ENCODE results near the gene INSYN1.
"Not testable (repeated sequence)": the region's sequence is repeated elsewhere in the genome, so short reads cannot be mapped to it uniquely, and the experiment has no call there.

Gene INSYN1

DNA sequence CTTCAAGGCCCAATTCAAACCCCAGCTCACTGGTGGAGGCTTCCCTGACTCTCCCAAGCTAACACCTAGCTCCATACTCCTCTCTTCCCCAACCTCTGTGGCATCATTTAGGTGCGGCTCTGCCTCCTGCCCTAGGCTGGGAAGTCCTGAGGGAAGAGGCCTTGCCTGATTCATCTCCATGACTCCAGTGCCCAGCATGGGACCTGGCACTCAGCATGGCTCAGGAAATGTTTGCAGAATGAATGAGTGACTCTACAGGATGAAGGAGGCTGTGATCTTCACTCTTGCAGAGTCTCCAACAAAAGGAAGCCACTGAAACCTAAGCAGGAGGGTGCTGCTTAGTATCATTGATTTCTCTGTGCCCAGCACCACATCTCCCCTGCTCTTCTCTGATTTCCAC lies 34.5 kb upstream of the INSYN1 start:
- Histone ChIP-seq H3K9me3 (ENCODE audit: insufficient read depth, low read length) (no peaks in the 10 kb centered on the region), H3K36me3 (ENCODE audit: low read length) (no peaks in the 10 kb centered on the region), H3K9ac (ENCODE audit: low read length) (no peak overlapping the region), H3K4me3 (ENCODE audit: insufficient read depth, low read length, poor library complexity, severe bottlenecking) (no peak overlapping the region), H4K20me1 (ENCODE audit: low read depth, low read length) (no peaks in the 10 kb centered on the region), H3K27me3 (ENCODE audit: low read length) (no peaks in the 10 kb centered on the region), H2AFZ (ENCODE audit: low read depth, low read length, severe bottlenecking) (no peak overlapping the region), H3K79me2 (ENCODE audit: insufficient read depth, low read length) (no peaks in the 10 kb centered on the region), H3F3A (ENCODE audit: insufficient read depth) (no peaks in the 10 kb centered on the region), H3K9me2 (replicated peaks; ENCODE audit: insufficient read depth, low read length) (no peaks in the 10 kb centered on the region), H3K27ac (ENCODE audit: low read depth, low read length) (no peak overlapping the region), H3K4me2 (ENCODE audit: low read depth, low read length, poor library complexity, severe bottlenecking) (no peak overlapping the region)
- TF ChIP-seq, protein P1, sequence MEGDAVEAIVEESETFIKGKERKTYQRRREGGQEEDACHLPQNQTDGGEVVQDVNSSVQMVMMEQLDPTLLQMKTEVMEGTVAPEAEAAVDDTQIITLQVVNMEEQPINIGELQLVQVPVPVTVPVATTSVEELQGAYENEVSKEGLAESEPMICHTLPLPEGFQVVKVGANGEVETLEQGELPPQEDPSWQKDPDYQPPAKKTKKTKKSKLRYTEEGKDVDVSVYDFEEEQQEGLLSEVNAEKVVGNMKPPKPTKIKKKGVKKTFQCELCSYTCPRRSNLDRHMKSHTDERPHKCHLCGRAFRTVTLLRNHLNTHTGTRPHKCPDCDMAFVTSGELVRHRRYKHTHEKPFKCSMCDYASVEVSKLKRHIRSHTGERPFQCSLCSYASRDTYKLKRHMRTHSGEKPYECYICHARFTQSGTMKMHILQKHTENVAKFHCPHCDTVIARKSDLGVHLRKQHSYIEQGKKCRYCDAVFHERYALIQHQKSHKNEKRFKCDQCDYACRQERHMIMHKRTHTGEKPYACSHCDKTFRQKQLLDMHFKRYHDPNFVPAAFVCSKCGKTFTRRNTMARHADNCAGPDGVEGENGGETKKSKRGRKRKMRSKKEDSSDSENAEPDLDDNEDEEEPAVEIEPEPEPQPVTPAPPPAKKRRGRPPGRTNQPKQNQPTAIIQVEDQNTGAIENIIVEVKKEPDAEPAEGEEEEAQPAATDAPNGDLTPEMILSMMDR (IDR thresholded peaks at IDR 0.05; ENCODE audit: insufficient read depth, low read length, poor library complexity, severe bottlenecking) = no peak
- no peak for TF ChIP-seq EZH2phosphoT487 (conservative IDR thresholded peaks at IDR 0.05; ENCODE audit: low read length)

DNA sequence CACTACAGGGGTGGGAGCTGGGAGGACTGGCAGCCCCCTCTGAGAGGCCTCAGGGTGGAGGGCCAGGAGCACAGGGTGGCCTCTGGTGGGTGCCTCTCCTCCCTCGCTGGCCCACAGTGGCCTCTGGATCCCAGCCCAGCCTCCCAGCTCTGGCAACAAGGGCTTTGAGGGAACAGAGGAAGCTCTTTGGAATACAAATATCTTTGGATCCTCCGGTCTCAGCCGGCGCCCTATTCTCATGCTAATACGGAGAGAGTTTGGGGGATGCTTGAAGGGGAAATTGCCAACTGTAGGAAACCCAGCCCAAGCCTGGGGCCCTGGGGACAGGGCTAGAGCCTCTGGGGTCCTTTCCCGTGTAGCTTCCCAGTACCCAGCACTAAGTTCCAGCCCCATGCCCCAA lies 33.4 kb upstream of the INSYN1 start:
- Histone ChIP-seq H3K27ac (ENCODE audit: low read depth, low read length) (no peak overlapping the region), H3K79me2 (ENCODE audit: insufficient read depth, low read length) (no peaks in the 10 kb centered on the region), H3K27me3 (ENCODE audit: low read length) (no peaks in the 10 kb centered on the region), H2AFZ (ENCODE audit: low read depth, low read length, severe bottlenecking) (no peak overlapping the region), H3K4me2 (ENCODE audit: low read depth, low read length, poor library complexity, severe bottlenecking) (no peak overlapping the region), H3K9ac (ENCODE audit: low read length) (no peak overlapping the region), H3K36me3 (ENCODE audit: low read length) (no peaks in the 10 kb centered on the region), H3F3A (ENCODE audit: insufficient read depth) (no peaks in the 10 kb centered on the region), H3K9me3 (ENCODE audit: insufficient read depth, low read length) (no peaks in the 10 kb centered on the region), H3K4me3 (ENCODE audit: insufficient read depth, low read length, poor library complexity, severe bottlenecking) (no peak overlapping the region), H3K9me2 (replicated peaks; ENCODE audit: insufficient read depth, low read length) (no peaks in the 10 kb centered on the region), H4K20me1 (ENCODE audit: low read depth, low read length) (no peaks in the 10 kb centered on the region)
- no peak for TF ChIP-seq EZH2phosphoT487 (conservative IDR thresholded peaks at IDR 0.05; ENCODE audit: low read length)
- TF ChIP-seq, protein P1 (IDR thresholded peaks at IDR 0.05; ENCODE audit: insufficient read depth, low read length, poor library complexity, severe bottlenecking) = no peak

DNA sequence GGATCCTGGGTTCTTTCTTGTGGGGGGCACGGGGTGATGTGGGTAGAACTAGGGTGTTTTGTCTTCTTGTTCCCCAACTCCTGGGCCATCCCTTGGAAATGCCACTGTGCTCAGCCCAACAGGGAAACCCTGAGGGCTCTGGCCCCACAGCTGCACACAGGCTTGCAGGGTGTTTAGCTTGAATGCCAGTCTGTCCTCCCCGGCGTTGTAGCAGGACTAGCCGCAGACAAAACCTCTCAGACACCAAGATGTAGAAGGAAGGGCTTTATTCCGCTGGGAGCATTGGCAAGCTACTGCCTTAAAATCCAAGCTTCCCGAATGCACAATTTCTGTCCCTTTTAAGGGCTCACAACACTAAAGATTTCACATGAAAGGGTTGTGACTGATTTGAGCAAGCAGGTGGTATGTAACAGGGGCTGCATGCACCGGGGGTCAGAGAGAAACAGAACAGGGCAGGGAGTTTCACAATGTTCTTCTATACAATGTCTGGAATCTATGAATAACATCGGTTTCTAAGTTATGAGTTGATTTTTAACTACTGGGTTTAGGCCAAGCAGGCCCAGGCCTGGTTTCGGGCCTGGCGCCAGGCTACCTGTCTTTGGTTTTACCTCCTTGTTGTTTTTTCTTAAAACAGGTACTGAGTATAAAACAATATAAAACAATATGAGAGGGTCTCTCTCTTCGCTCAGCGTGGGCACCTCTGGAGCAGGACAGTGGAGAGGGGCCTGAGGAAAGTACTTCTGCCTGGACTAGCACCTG lies 32.3 kb upstream of the INSYN1 start:
- H3K79me2 ChIP-seq (ENCODE audit: insufficient read depth, low read length); H3K4me3 ChIP-seq (ENCODE audit: insufficient read depth, low read length, poor library complexity, severe bottlenecking); H3K36me3 ChIP-seq (ENCODE audit: low read length); H3K27me3 ChIP-seq (ENCODE audit: low read length); H3K9me2 ChIP-seq (replicated peaks; ENCODE audit: insufficient read depth, low read length); H3K27ac ChIP-seq (ENCODE audit: low read depth, low read length); H3F3A ChIP-seq (ENCODE audit: insufficient read depth); H3K9ac ChIP-seq (ENCODE audit: low read length); H4K20me1 ChIP-seq (ENCODE audit: low read depth, low read length); H3K4me2 ChIP-seq (ENCODE audit: low read depth, low read length, poor library complexity, severe bottlenecking); H3K9me3 ChIP-seq (ENCODE audit: insufficient read depth, low read length); H2AFZ ChIP-seq (ENCODE audit: low read depth, low read length, severe bottlenecking): not testable (repeated sequence)

DNA sequence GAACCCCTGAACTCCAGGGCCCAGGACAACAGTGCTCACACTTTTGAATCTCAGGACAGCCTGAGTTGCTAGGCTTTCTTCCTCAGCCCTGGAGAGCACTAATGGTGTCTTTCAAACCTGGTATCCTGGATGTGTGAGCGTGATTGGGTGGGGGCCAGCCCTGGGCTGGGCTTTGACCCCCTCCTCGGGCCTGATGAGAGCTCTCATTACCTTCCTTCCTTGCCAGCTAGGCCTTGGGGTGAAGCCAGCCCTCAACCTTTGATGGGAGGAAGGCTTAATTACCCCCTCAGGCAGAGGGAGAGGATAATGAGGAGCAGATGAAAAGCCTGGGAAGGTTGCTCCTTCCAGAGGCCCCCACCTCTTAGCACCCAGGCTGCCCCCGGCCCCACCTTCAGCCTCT lies 31.1 kb upstream of the INSYN1 start:
- no peaks in the 10 kb centered on the region for H3K27me3 ChIP-seq (ENCODE audit: low read length)
- no peak overlapping the region for H3K4me3 ChIP-seq (ENCODE audit: insufficient read depth, low read length, poor library complexity, severe bottlenecking)
- no peaks in the 10 kb centered on the region for H4K20me1 ChIP-seq (ENCODE audit: low read depth, low read length)
- H3K9me2 ChIP-seq (replicated peaks; ENCODE audit: insufficient read depth, low read length) = no peaks in the 10 kb centered on the region
- no peaks in the 10 kb centered on the region for H3F3A ChIP-seq (ENCODE audit: insufficient read depth)
- no peak for TF ChIP-seq EZH2phosphoT487 (conservative IDR thresholded peaks at IDR 0.05; ENCODE audit: low read length)
- TF ChIP-seq, protein P1 (IDR thresholded peaks at IDR 0.05; ENCODE audit: insufficient read depth, low read length, poor library complexity, severe bottlenecking) = no peak
- H3K9ac ChIP-seq (ENCODE audit: low read length) = no peak overlapping the region
- H3K36me3 ChIP-seq (ENCODE audit: low read length) = no peaks in the 10 kb centered on the region
- H3K79me2 ChIP-seq (ENCODE audit: insufficient read depth, low read length) = no peaks in the 10 kb centered on the region
- H3K9me3 ChIP-seq (ENCODE audit: insufficient read depth, low read length) = no peaks in the 10 kb centered on the region
- H2AFZ ChIP-seq (ENCODE audit: low read depth, low read length, severe bottlenecking) = no peak overlapping the region
- H3K4me2 ChIP-seq (ENCODE audit: low read depth, low read length, poor library complexity, severe bottlenecking) = no peak overlapping the region
- H3K27ac ChIP-seq (ENCODE audit: low read depth, low read length) = no peak overlapping the region
